DND-41 (cell line): ENCODE measurements around the gene CCDC38.

Source experiments
- ATAC-seq: fragments of 200-7000 bp; cut with Tn5 transposase; 3 replicates; pipeline ENCODE4 v1.9.1; 2021; ENCODE audit warnings: low read depth; ENCODE audit not compliant: insufficient read depth
- DNase-seq: peaks from one replicate; pipeline ENCODE4 v3.0.0-alpha.2; 2020
- H2AFZ ChIP-seq: 2 replicates; pipeline ENCODE4 v1.6.0; 2012; ENCODE audit warnings: low read depth, low read length
- H3K27ac ChIP-seq: 2 replicates; pipeline ENCODE4 v1.5.1; 2012; ENCODE audit warnings: low read length, inconsistent platforms
- H3K27me3 ChIP-seq: fragments of 200-600 bp; sonication (generic); 2 replicates; pipeline ENCODE4 v1.6.0; 2012; ENCODE audit warnings: low read length, mild to moderate bottlenecking, inconsistent platforms; ENCODE audit not compliant: insufficient read depth, poor library complexity
- H3K36me3 ChIP-seq: 2 replicates; pipeline ENCODE4 v1.5.1; 2012; ENCODE audit warnings: low read length, inconsistent platforms; ENCODE audit not compliant: insufficient read depth
- H3K4me1 ChIP-seq: 2 replicates; pipeline ENCODE4 v1.5.1; 2012; ENCODE audit warnings: mild to moderate bottlenecking, low read length; ENCODE audit not compliant: insufficient read depth
- H3K4me2 ChIP-seq: 2 replicates; pipeline ENCODE4 v1.6.0; 2012; ENCODE audit warnings: mild to moderate bottlenecking, moderate library complexity, low read length, inconsistent platforms; ENCODE audit not compliant: insufficient read depth
- H3K4me3 ChIP-seq, 2 experiments: fragments of 200-600 bp in 1 of 2; shearing (Covaris generic) in 1 of 2; 2 replicates each; pipeline ENCODE4 v1.5.1; 2012 to 2016; ENCODE audit warnings: inconsistent platforms in 2 of 2, low read length in 2 of 2, mild to moderate bottlenecking in 2 of 2, low read depth in 1 of 2, moderate library complexity in 1 of 2
- H3K79me2 ChIP-seq: 2 replicates; pipeline ENCODE4 v1.6.0; 2012; ENCODE audit warnings: low read length, inconsistent platforms; ENCODE audit not compliant: insufficient read depth
- H3K9ac ChIP-seq: 2 replicates; pipeline ENCODE4 v1.6.0; 2012; ENCODE audit warnings: low read depth, mild to moderate bottlenecking, inconsistent platforms, low read length, moderate library complexity
- H3K9me3 ChIP-seq: 2 replicates; pipeline ENCODE4 v1.5.1; 2012; ENCODE audit warnings: low read length, moderate library complexity, mild to moderate bottlenecking, inconsistent platforms; ENCODE audit not compliant: insufficient read depth, severe bottlenecking
- H4K20me1 ChIP-seq: 2 replicates; pipeline ENCODE4 v1.6.0; 2012; ENCODE audit warnings: low read length; ENCODE audit not compliant: insufficient read depth
- EZH2 ChIP-seq: IDR thresholded peaks from 3 replicates; pipeline ENCODE4 v1.6.1; 2012; ENCODE audit warnings: borderline replicate concordance, low read depth, mild to moderate bottlenecking, moderate library complexity, low read length, inconsistent platforms; ENCODE audit not compliant: severe bottlenecking
- TF ChIP-seq, protein P1 (sequence below): IDR thresholded peaks from 2 replicates; pipeline ENCODE4 v1.5.1; 2012; ENCODE audit warnings: borderline replicate concordance, low read length, moderate library complexity, mild to moderate bottlenecking; ENCODE audit not compliant: poor library complexity, severe bottlenecking; ENCODE audit errors: extremely low read depth

The CCDC38 gene

DNA sequence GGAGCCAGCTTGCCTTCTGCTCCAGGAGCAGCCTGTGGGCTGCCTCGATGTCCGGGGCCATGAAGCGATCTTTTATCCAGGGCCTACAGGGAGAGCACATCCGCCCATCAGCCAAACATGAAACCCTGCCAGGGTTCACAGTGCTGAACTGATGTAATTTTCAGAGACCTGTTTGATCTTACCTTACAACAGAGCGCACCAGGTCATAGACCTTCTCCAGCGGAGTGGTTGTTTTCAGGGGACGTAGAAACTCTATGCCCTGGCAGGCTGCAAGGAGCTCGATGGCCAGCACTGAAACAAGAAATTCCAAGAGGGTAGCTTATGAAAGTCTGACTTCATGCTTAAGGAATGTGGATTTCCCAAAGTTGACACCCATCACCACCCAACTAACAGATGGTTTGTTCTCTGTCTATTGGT, 34.0 kb upstream of the CCDC38 start:
- Histone ChIP-seq H3K4me2 (no peak overlapping the region), H3K36me3 (no peaks in the 10 kb centered on the region), H3K79me2 (no peaks in the 10 kb centered on the region), H3K9ac (no peak overlapping the region), H2AFZ (no peak overlapping the region), H3K4me3 (no peak overlapping the region), H3K27me3 (no peaks in the 10 kb centered on the region), H3K9me3 (no peaks in the 10 kb centered on the region), H3K27ac (no peak overlapping the region), H3K4me1 (no peaks in the 10 kb centered on the region), H4K20me1 (no peaks in the 10 kb centered on the region)
- DNase-seq (no peak), ATAC-seq (no peak)
- TF ChIP-seq, protein P1, sequence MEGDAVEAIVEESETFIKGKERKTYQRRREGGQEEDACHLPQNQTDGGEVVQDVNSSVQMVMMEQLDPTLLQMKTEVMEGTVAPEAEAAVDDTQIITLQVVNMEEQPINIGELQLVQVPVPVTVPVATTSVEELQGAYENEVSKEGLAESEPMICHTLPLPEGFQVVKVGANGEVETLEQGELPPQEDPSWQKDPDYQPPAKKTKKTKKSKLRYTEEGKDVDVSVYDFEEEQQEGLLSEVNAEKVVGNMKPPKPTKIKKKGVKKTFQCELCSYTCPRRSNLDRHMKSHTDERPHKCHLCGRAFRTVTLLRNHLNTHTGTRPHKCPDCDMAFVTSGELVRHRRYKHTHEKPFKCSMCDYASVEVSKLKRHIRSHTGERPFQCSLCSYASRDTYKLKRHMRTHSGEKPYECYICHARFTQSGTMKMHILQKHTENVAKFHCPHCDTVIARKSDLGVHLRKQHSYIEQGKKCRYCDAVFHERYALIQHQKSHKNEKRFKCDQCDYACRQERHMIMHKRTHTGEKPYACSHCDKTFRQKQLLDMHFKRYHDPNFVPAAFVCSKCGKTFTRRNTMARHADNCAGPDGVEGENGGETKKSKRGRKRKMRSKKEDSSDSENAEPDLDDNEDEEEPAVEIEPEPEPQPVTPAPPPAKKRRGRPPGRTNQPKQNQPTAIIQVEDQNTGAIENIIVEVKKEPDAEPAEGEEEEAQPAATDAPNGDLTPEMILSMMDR: no peak
- TF ChIP-seq EZH2: no peak

DNA sequence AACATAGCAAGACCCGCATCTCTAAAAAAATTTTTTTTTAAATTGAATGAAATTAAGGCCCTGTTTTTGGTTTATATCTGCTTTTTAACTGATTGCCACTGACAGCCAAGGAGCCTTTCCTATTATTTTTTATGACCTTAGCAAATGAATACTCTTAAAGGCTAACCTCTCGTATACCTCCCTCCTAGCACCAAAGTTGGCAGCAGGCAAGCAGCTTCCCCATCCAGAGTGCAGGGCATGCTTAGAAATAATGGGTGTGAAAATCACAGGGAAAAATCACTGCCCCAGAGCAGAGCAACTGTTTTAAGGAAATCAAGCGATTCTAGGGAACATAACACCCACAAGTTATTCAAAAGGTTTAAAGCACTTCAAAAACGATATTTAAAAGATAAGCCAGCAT, 33.1 kb upstream of the CCDC38 start:
- Histone ChIP-seq H3K4me2 (no peak overlapping the region), H3K79me2 (no peaks in the 10 kb centered on the region), H2AFZ (no peak overlapping the region), H3K4me3 (no peak overlapping the region), H4K20me1 (no peaks in the 10 kb centered on the region), H3K4me1 (no peaks in the 10 kb centered on the region), H3K27me3 (no peaks in the 10 kb centered on the region), H3K9ac (no peak overlapping the region), H3K36me3 (no peaks in the 10 kb centered on the region), H3K9me3 (no peaks in the 10 kb centered on the region), H3K27ac (no peak overlapping the region)
- TF ChIP-seq, protein P1: no peak
- TF ChIP-seq EZH2: no peak
- ATAC-seq (no peak), DNase-seq (no peak)

- no peak overlapping the region for H3K27ac ChIP-seq
- ATAC-seq (no peak), DNase-seq (no peak)
- no peak overlapping the region for H3K9ac ChIP-seq
- H3K36me3 ChIP-seq: no peaks in the 10 kb centered on the region
- H3K79me2 ChIP-seq: no peaks in the 10 kb centered on the region
- no peaks in the 10 kb centered on the region for H3K9me3 ChIP-seq
- no peak for TF ChIP-seq EZH2
- TF ChIP-seq, protein P1: no peak
- H3K4me1 ChIP-seq: no peaks in the 10 kb centered on the region
- no peaks in the 10 kb centered on the region for H3K27me3 ChIP-seq
- no peak overlapping the region for H3K4me2 ChIP-seq
- H3K4me3 ChIP-seq: no peak overlapping the region
- H2AFZ ChIP-seq: no peak overlapping the region
- H4K20me1 ChIP-seq: no peaks in the 10 kb centered on the region
These were observed 31.9 kb upstream of the CCDC38 start for GRCh38 chr12:95974358-95974757.
